ENCODE data around the gene SCNN1B.

SCNN1B gene

DNA sequence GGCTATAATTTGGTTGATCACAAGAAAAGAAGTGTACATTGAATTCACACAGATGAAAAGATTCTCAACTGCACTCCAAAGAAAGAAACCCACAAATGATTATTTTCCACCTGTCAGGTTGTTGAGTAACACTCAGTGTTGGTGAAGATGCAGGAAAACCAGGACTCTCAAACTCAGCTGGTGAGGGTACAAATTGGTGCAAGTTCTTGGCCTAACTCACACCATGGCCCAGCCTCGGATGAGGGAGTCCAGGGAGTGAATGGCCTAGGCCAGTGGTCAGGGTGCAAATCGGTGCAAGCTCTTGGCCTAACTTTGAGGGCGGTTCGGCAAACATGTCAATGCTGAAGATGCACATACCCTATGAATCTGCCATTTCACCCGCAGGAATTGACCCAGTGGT is 8.6 kb downstream of the SCNN1B start:
- FAIRE-seq (no peak), DNase-seq (ENCODE audit: insufficient read length) (no peak)
- TF ChIP-seq TAF1 (IDR thresholded peaks at IDR 0.05; ENCODE audit: borderline replicate concordance, low read depth, low read length) = no peak

DNA sequence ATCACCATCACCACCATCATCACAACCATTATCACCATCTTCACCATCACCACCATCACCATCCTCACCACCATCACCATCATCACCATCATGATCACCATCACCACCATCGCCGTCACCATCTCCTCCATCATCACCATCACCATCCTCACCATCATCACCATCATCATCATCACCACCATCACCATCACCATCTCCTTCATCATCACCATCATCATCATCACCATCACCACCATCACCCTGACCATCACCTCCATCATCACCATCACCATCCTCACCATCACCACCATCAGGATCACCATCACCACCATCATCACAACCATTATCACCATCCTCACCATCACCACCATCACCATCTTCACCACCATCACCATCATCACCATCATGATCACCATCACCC is 14.1 kb downstream of the SCNN1B start:
- DNase-seq (ENCODE audit: insufficient read length) = no peak
- TF ChIP-seq POLR2A (IDR thresholded peaks at IDR 0.05; ENCODE audit: low read depth, low read length) = no peak
- no peak for TF ChIP-seq POLR2AphosphoS5 (IDR thresholded peaks at IDR 0.05; ENCODE audit: low read depth, low read length)
- TF ChIP-seq TAF1 (IDR thresholded peaks at IDR 0.05; ENCODE audit: borderline replicate concordance, low read depth, low read length) = no peak
- no peak for FAIRE-seq

DNA sequence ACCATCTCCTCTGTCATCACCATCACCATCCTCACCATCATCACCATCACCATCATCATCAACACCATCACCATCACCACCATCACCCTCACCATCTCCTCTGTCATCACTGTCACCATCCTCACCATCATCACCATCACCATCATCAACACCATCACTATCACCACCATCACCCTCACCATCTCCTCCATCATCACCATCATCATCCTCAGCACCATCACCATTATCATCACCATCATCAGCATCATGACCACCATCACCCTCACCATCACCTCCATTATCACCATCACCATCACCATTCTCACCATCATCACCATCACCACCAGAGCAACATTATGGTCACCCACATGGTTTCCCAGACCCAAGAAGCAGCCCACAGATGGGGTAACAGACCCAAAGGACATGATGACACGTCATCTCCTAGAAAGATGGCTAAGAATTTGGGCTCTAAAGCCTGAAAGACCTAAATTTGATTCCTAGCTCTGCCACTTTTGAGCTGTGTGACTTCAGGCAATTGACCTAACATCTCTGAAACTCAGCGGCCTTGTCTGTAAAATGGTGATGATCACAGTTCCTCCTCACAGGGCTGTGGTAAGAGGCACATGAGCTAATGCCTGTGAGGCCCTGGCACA is 14.6 kb downstream of the SCNN1B start:
- TF ChIP-seq POLR2A (IDR thresholded peaks at IDR 0.05; ENCODE audit: low read depth, low read length) = no peak
- no peak for DNase-seq (ENCODE audit: insufficient read length)
- FAIRE-seq = no peak

DNA sequence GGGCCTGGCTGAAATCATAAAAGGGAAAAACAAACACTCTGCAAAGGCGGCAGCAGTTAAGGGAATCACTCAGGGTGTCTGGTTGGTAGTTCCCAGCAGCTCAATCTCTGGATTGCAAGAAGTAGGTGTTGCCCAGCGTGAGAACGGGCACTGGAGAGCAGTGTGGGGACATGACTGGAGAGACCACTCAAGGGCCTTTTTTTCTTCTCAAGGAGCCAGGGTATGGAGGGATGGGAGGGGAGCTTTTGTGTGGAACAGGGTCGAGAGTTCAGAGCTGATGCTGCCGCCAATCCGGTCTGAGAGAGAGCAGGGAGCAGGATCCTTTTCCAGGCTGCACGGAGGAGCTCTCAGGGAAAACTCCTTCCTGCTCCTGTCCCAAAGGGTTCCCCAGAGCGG is 15.2 kb downstream of the SCNN1B start:
- FAIRE-seq (no peak), DNase-seq (ENCODE audit: insufficient read length) (no peak)
- TF ChIP-seq TAF1 (IDR thresholded peaks at IDR 0.05; ENCODE audit: borderline replicate concordance, low read depth, low read length) (no peak), POLR2A (IDR thresholded peaks at IDR 0.05; ENCODE audit: low read depth, low read length) (no peak), POLR2AphosphoS5 (IDR thresholded peaks at IDR 0.05; ENCODE audit: low read depth, low read length) (no peak)

DNA sequence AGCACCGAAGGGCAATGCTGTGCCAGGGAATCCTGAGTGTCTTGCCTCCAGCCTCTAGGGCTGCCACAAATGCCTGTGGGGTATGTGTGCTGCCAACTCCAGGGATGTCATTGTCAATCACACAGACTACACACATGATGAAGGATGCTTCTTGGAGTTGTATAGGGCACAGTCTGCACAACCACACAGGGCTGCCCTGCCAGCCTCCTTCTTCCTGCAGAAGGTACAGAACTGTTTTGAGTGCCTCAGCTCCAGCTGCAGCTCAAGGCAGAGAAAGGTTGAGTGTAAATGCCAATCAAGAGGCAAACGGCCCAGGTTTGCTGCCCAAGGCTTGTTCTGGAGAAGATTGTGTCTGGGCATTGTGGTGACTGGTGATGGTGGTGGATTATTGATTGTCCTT is 15.6 kb downstream of the SCNN1B start:
- no peak for DNase-seq (ENCODE audit: insufficient read length)
- no peak for FAIRE-seq
- TF ChIP-seq POLR2AphosphoS5 (IDR thresholded peaks at IDR 0.05; ENCODE audit: low read depth, low read length) (no peak), POLR2A (IDR thresholded peaks at IDR 0.05; ENCODE audit: low read depth, low read length) (no peak), TAF1 (IDR thresholded peaks at IDR 0.05; ENCODE audit: borderline replicate concordance, low read depth, low read length) (no peak)

DNA sequence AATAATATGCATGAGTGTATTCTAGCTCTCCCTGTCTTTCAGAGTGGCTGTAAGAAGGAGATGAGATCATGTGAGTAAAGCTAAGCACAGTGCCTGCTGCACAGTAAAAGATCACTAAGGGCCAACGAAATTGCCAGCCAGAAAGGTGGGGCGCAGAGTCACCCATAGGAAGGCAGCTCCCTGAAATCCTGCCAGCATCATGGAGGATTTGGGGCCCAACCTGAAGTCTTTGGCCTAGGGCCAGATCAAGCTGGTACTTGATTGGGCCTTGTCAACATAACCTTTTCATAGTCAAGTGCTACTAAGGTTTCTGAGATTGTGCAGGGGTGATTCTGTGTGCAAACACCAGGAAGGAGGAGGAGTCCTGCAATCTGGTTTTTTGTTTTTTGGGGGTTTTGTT is 16.5 kb downstream of the SCNN1B start:
- FAIRE-seq (no peak), DNase-seq (ENCODE audit: insufficient read length) (no peak)
- TF ChIP-seq POLR2AphosphoS5 (IDR thresholded peaks at IDR 0.05; ENCODE audit: low read depth, low read length) (no peak), TAF1 (IDR thresholded peaks at IDR 0.05; ENCODE audit: borderline replicate concordance, low read depth, low read length) (no peak), POLR2A (IDR thresholded peaks at IDR 0.05; ENCODE audit: low read depth, low read length) (no peak)

DNA sequence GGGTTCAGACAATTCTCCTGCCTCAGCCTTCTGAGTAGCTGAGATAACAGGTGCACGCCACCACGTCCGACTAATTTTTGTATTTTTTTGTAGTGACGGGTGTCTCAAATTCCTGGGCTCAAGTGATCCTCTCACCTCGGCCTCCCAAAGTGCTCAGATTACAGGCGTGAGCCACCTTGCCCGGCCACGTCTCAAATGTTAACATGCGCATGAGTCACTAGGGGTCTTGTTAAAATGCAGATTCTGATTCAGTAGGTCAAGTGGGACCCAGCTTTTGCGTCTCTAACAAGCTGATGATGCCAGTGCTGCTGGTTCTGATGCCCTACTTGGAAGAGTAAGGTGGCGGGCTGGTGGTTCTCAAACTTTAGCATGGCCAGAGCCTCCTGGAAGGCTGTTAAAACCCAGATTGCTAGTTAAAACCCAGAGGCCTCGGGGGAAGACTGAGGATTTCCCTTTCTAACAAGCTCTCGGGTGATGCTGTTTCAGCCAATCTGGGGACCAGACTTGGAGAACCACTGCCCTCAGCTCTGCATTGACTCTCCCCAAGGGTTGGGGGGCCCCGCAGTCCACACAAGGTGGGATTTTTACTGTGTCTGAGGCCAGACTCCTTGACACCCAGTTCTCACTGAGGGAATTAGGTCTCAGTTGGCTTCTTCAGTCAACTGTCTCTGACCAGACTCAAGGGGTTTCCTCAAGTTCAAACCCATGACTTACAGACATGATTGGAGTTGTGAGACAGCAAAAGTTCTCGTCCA is 17.9 kb downstream of the SCNN1B start:
- FAIRE-seq (no peak), DNase-seq (ENCODE audit: insufficient read length) (no peak)
- TF ChIP-seq TAF1 (IDR thresholded peaks at IDR 0.05; ENCODE audit: borderline replicate concordance, low read depth, low read length) (no peak), POLR2A (IDR thresholded peaks at IDR 0.05; ENCODE audit: low read depth, low read length) (no peak), POLR2AphosphoS5 (IDR thresholded peaks at IDR 0.05; ENCODE audit: low read depth, low read length) (no peak)

DNA sequence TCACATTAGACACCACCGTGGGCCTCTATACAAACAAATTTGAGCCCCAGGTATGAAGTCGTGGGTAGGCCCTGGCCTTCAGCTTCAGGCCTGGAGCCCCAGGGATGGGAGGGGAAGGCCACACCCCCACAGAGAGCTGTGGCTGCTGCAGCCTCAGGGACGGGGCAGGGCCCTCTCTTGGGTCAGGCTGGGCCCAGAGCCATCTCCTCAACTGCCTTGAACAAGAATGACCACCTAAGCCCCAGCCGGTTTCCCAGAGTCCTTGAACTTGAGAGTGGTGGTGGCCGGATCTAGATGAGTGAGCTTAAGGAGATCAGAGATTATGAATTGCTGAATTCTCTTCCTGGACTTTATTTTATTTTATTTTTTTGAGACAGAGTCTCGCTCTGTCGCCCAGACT is 18.6 kb downstream of the SCNN1B start:
- no peak for DNase-seq (ENCODE audit: insufficient read length)
- FAIRE-seq = no peak
- TF ChIP-seq POLR2A (IDR thresholded peaks at IDR 0.05; ENCODE audit: low read depth, low read length) = no peak
- no peak for TF ChIP-seq TAF1 (IDR thresholded peaks at IDR 0.05; ENCODE audit: borderline replicate concordance, low read depth, low read length)
- no peak for TF ChIP-seq POLR2AphosphoS5 (IDR thresholded peaks at IDR 0.05; ENCODE audit: low read depth, low read length)

DNA sequence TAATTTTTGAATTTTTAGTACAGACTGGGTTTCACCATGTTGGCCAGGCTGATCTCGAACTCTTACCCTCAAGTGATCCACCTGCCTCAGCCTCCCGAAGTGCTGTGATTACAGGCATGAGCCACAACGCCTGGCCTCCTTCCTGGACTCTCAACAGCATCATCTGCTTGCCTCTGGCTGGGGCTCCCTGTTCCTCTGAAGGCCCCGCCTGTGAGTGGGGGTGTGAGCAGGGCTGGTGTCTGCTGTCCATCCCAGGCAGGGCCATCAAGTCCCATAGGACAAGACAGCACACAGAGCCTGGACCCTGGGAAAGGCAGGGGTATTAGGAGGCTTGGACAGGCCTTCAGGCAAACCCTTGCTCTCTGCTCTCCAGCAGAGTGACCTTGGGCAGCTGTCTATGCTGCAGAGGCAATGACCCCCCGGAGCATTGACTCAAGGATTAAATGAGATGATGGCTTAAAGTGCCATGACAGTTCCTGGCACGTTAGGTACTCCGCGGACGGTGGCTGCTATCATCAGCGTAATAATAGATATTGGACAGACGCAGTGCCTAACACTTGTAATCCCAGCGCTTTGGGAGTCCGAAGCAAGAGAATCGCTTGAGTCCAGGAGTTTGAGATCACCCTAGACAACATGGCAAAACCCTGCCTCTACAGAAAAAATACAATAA is 19.2 kb downstream of the SCNN1B start:
- TF ChIP-seq POLR2AphosphoS5 (IDR thresholded peaks at IDR 0.05; ENCODE audit: low read depth, low read length) = no peak
- FAIRE-seq (no peak), DNase-seq (ENCODE audit: insufficient read length) (no peak)

DNA sequence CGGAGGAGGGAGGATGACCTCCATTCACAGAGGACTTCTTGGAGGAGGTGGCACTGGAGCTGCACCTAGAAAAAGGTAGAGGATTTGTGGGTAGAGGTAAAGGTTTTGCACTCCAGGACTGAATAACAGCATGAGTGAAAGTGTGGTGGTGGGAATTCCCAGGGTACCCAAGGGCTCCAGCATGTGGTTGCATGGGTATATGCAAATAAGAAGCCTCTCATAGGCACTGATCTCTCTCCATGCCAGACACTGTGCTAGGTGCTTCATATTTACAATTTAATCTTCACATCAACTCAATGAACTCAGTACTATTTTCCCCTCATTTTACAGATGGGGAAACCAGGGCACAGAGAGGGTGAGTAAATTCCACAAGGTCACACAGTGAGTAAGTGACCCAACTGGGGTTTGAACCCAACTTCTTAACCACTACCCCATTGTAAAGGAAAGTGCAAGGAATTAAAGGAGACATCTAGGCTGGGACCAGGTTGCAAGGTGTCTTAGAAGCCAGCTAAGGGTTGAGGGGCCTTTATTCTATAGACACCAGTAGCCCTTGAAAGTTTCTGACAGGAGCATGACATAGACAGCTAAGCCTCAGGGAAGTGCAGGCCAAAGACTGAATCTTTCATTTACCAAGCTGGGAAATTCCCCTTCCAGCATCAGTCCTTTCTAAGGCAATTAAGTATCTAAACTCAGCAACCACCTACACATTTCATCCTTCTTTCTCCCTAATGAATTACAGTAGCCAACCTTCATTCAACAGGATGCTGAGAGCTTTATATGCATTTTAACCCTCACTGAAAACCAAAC is 21.3 kb downstream of the SCNN1B start:
- FAIRE-seq (peak; percentile 27), DNase-seq (ENCODE audit: insufficient read length) (no peak)
- TF ChIP-seq POLR2AphosphoS5 (IDR thresholded peaks at IDR 0.05; ENCODE audit: low read depth, low read length) (no peak), POLR2A (IDR thresholded peaks at IDR 0.05; ENCODE audit: low read depth, low read length) (no peak), TAF1 (IDR thresholded peaks at IDR 0.05; ENCODE audit: borderline replicate concordance, low read depth, low read length) (no peak)

DNA sequence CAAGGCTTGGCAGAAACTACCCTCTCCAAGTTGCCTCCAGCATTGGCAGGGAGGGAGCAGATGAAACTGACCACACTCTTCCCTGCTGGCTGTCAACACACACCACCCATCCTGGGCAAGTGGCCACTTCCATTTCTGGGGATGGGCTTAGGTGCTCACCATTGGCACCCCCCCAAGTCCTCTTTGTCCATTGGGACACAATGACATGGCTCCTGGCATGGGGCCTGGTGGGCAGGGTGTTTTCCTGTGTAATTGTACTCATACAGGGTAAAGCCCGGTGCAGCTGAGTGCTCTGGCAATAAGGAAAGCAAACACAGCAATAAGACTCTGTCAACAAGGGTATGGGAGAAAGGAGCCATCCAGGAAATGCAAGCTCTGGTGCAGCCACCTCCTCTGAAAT is 22.6 kb downstream of the SCNN1B start:
- TF ChIP-seq POLR2A (IDR thresholded peaks at IDR 0.05; ENCODE audit: low read depth, low read length) (no peak), POLR2AphosphoS5 (IDR thresholded peaks at IDR 0.05; ENCODE audit: low read depth, low read length) (no peak), TAF1 (IDR thresholded peaks at IDR 0.05; ENCODE audit: borderline replicate concordance, low read depth, low read length) (no peak)
- FAIRE-seq = no peak
- no peak for DNase-seq (ENCODE audit: insufficient read length)

Measured in GM12892 (cell line).